OCI-LY3 (cell line): ENCODE results near the gene SPDEF.

Experiments used
- EZH2phosphoT487 ChIP-seq: fragments of 200-600 bp; shearing (Covaris generic); IDR thresholded peaks from 2 replicates; pipeline ENCODE4 v1.6.1; 2018; ENCODE audit warnings: antibody characterized with exemption, mixed run types, low read depth
- TF ChIP-seq, protein P1 (sequence below): fragments of 200-600, 300-600 bp; sonication (generic); IDR thresholded peaks from 2 replicates; pipeline ENCODE4 v1.5.1; 2014; ENCODE audit warnings: antibody characterized with exemption, low read length, low read depth

DNA sequence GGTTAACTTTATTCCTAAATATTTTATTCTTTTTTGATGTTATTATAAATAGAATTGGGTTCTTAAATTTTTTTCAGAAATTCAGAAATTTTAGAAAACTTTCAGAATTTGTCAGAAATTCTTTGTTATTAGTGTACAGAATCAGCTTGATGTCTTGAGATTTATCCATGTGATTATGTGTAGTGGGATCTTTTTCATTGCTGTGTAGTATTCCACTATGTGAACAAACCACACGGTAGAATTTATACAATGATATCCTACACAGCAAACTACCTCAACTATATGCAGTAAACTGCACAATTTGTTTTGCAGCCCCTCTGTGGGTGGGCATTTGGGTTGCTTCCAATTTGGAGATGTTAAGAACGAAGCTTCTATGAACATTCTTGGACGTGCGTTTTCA, 46.3 kb downstream of the SPDEF start:
- TF ChIP-seq, protein P1, sequence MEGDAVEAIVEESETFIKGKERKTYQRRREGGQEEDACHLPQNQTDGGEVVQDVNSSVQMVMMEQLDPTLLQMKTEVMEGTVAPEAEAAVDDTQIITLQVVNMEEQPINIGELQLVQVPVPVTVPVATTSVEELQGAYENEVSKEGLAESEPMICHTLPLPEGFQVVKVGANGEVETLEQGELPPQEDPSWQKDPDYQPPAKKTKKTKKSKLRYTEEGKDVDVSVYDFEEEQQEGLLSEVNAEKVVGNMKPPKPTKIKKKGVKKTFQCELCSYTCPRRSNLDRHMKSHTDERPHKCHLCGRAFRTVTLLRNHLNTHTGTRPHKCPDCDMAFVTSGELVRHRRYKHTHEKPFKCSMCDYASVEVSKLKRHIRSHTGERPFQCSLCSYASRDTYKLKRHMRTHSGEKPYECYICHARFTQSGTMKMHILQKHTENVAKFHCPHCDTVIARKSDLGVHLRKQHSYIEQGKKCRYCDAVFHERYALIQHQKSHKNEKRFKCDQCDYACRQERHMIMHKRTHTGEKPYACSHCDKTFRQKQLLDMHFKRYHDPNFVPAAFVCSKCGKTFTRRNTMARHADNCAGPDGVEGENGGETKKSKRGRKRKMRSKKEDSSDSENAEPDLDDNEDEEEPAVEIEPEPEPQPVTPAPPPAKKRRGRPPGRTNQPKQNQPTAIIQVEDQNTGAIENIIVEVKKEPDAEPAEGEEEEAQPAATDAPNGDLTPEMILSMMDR, result no peak
- TF ChIP-seq EZH2phosphoT487, result no peak
